ENCODE results near the gene CCDC88A. TPM values are rescaled to one million over a fixed set of nuclear protein-coding genes. Genes with fewer than 3 reads are reported as not detected.
A peak's percentile ranks its signal among the peaks of the same experiment; 100 is the strongest.

CCDC88A gene
- total RNA-seq, 1 experiment from 2014 or later, result 60.8 TPM

- Mint-ChIP-seq H3K27ac (ENCODE audit: low read depth, unreplicated experiment) (no peak overlapping the region), H3K36me3 (ENCODE audit: insufficient read depth, unreplicated experiment) (no peaks in the 10 kb centered on the region), H3K9me3 (ENCODE audit: unreplicated experiment) (no peaks in the 10 kb centered on the region), H3K27me3 (ENCODE audit: insufficient read depth, unreplicated experiment) (no peaks in the 10 kb centered on the region), H3K4me3 (ENCODE audit: unreplicated experiment) (no peak overlapping the region), H3K4me1 (ENCODE audit: insufficient read depth, unreplicated experiment) (peaks cover 5% of the 10 kb centered on the region)
- ChIA-PET CTCF (interaction anchor here (0.6 to 1.6 kb wide), 8 partner anchors 11 to 262 kb away, joined by 3 to 7 read pairs (median 4); partner anchors contain the start of gene CCDC88A), POLR2A (interaction anchor here (0.6 to 2.6 kb wide), 5 partner anchors 10 to 160 kb away, joined by 3 to 20 read pairs (median 7); partner anchors contain the start of genes CCDC88A, CFAP36 and MTIF2)
- peak; percentile 25 for DNase-seq (ENCODE audit: unreplicated experiment)
- BruUV-seq (replicated peaks), result no TSS peak
- intact Hi-C loops (cut with micrococcal nuclease), result loop anchor here (5.0 kb wide), 2 partner anchors 198 to 528 kb away; partner anchors contain the start of genes CLHC1 and RPS27A
- no peak for TF ChIP-seq CTCF (IDR thresholded peaks at IDR 0.05; ENCODE audit: unreplicated experiment)
Observed at GRCh38 chr2:55430211-55430975, 10.7 kb upstream of the CCDC88A start.

GRCh38 chr2:55428258-55428657, 8.6 kb upstream of the CCDC88A start:
- peaks cover 22% of the 10 kb centered on the region for H3K4me1 Mint-ChIP-seq (ENCODE audit: insufficient read depth, unreplicated experiment)
- H3K27ac Mint-ChIP-seq (ENCODE audit: low read depth, unreplicated experiment), result no peak overlapping the region
- H3K9me3 Mint-ChIP-seq (ENCODE audit: unreplicated experiment), result no peaks in the 10 kb centered on the region
- no TSS peak for BruUV-seq (replicated peaks)
- H3K36me3 Mint-ChIP-seq (ENCODE audit: insufficient read depth, unreplicated experiment), result no peaks in the 10 kb centered on the region
- DNase-seq (ENCODE audit: unreplicated experiment), result peak; percentile 25
- POLR2A ChIA-PET, result no interaction called here
- no peak overlapping the region for H3K4me3 Mint-ChIP-seq (ENCODE audit: unreplicated experiment)
- CTCF ChIA-PET, result interaction anchor here (0.6 kb wide), 1 partner anchor 87 kb away, joined by 3 read pairs; no protein-coding TSS in a partner anchor
- no peak for TF ChIP-seq CTCF (IDR thresholded peaks at IDR 0.05; ENCODE audit: unreplicated experiment)
- no peaks in the 10 kb centered on the region for H3K27me3 Mint-ChIP-seq (ENCODE audit: insufficient read depth, unreplicated experiment)
- intact Hi-C loops (cut with micrococcal nuclease), result no loop called here

DNA sequence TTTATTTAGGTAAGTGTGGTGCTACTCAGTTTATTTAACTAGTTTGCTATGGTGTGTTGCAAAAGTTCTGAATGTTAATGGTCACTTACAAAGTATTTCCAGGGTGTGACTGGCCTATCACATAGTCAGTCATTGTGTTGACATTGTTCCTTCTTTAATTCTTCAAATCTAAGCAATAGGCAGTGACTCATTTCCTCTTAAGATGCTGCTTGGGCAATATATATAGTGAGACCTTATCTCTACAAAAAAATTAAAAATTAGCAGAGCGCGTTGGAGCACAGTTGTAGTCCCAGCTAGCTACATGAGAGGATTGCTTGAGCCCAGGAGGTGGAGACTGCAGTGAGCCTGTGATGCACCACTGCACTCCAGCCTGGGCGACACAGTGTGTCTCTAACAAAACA, 5.8 kb upstream of the CCDC88A start:
- Mint-ChIP-seq H3K4me3 (ENCODE audit: unreplicated experiment) (peak overlapping the region; percentile 38), H3K27me3 (ENCODE audit: insufficient read depth, unreplicated experiment) (no peaks in the 10 kb centered on the region), H3K4me1 (ENCODE audit: insufficient read depth, unreplicated experiment) (peaks cover 31% of the 10 kb centered on the region), H3K9me3 (ENCODE audit: unreplicated experiment) (no peaks in the 10 kb centered on the region), H3K27ac (ENCODE audit: low read depth, unreplicated experiment) (peak overlapping the region; percentile 83), H3K36me3 (ENCODE audit: insufficient read depth, unreplicated experiment) (no peaks in the 10 kb centered on the region)
- BruUV-seq (replicated peaks), result no TSS peak
- ChIA-PET CTCF (interaction anchor here (1.0 kb wide), 1 partner anchor 95 kb away, joined by 3 read pairs; no protein-coding TSS in a partner anchor), POLR2A (interaction anchor here (1.6 kb wide), 1 partner anchor 94 kb away, joined by 4 read pairs; the partner anchor contains the start of gene CFAP36)
- no peak for TF ChIP-seq CTCF (IDR thresholded peaks at IDR 0.05; ENCODE audit: unreplicated experiment)
- intact Hi-C loops (cut with micrococcal nuclease), result no loop called here
- DNase-seq (ENCODE audit: unreplicated experiment), result peak; percentile 83

- POLR2A ChIA-PET, result no interaction called here
- Mint-ChIP-seq H3K4me1 (ENCODE audit: insufficient read depth, unreplicated experiment) (peaks cover 35% of the 10 kb centered on the region), H3K27me3 (ENCODE audit: insufficient read depth, unreplicated experiment) (no peaks in the 10 kb centered on the region), H3K36me3 (ENCODE audit: insufficient read depth, unreplicated experiment) (no peaks in the 10 kb centered on the region), H3K4me3 (ENCODE audit: unreplicated experiment) (no peak overlapping the region), H3K9me3 (ENCODE audit: unreplicated experiment) (no peaks in the 10 kb centered on the region), H3K27ac (ENCODE audit: low read depth, unreplicated experiment) (no peak overlapping the region)
- TF ChIP-seq CTCF (IDR thresholded peaks at IDR 0.05; ENCODE audit: unreplicated experiment), result no peak
- CTCF ChIA-PET, result interaction anchor here (0.6 to 0.9 kb wide), 3 partner anchors 12 to 1370 kb away, joined by 3 read pairs; no protein-coding TSS in a partner anchor
- no TSS peak for BruUV-seq (replicated peaks)
- intact Hi-C loops (cut with micrococcal nuclease), result no loop called here
- no peak for DNase-seq (ENCODE audit: unreplicated experiment)
Observed at GRCh38 chr2:55422876-55423665, 3.4 kb upstream of the CCDC88A start.

Data from MCF 10A (cell line).